Endothelial cell of umbilical vein (primary cell): ENCODE results near the gene ZNF565. TPM values are rescaled to one million over a fixed set of nuclear protein-coding genes. Genes with fewer than 3 reads are reported as not detected.

Experiments used
- BruUV-seq: library from RNA; stranded (reverse); fragments of 400-500 nt; replicated peaks from 2 replicates; lab custom pipeline; 2021; lab: Mats Ljungman, UMichigan
- CTCF ChIA-PET: fragments of 300-600, 350-600 bp; sonication (Branson Sonifier 250); formaldehyde crosslinking; loops from one replicate; lab custom pipeline; 2021; ENCODE audit warnings: antibody characterized with exemption, inconsistent platforms; lab: Charles Lee
- POLR2A ChIA-PET: fragments of 300-600, 350-600 bp; sonication (Branson Sonifier 250); formaldehyde crosslinking; loops from one replicate; lab custom pipeline; 2021; ENCODE audit warnings: antibody characterized with exemption, inconsistent platforms; lab: Charles Lee
- DNase-seq: peaks from one replicate; pipeline ENCODE4 v3.0.0-alpha.2; 2011; ENCODE audit warnings: low read depth, low spot score
- FAIRE-seq: peaks from 2 replicates; lab custom pipeline; 2011; peaks lifted over from hg19 to GRCh38; lab: Jason Lieb, UNC
- H2AFZ ChIP-seq: 2 replicates; pipeline ENCODE4 v1.6.0; 2012; ENCODE audit warnings: low read depth, low read length, control low read depth, inconsistent platforms
- H3K27ac ChIP-seq: 2 replicates; pipeline ENCODE4 v1.5.1; 2011; ENCODE audit warnings: low read depth, mild to moderate bottlenecking, control low read depth, low read length, moderate library complexity; ENCODE audit not compliant: insufficient read depth
- H3K27me3 ChIP-seq, 2 experiments: 2 replicates each; pipeline versions ENCODE4 v1.6.0 to v1.6.1; 2011; ENCODE audit warnings: low read length in 2 of 2, mixed read lengths in 1 of 2; ENCODE audit not compliant: control insufficient read depth in 2 of 2, insufficient read depth in 2 of 2
- H3K36me3 ChIP-seq, 2 experiments: 2 replicates in 1 of 2; 3 replicates in 1 of 2; pipeline ENCODE4 v1.5.1; 2011; ENCODE audit warnings: low read length in 2 of 2, mild to moderate bottlenecking in 1 of 2, moderate library complexity in 1 of 2; ENCODE audit not compliant: control insufficient read depth in 2 of 2, insufficient read depth in 2 of 2; ENCODE audit errors: extremely low read depth in 1 of 2
- H3K4me1 ChIP-seq: 3 replicates; pipeline ENCODE4 v1.5.1; 2011; ENCODE audit warnings: mild to moderate bottlenecking, low read length; ENCODE audit not compliant: control insufficient read depth, insufficient read depth; ENCODE audit errors: extremely low read depth
- H3K4me2 ChIP-seq: 2 replicates; pipeline ENCODE4 v1.6.1; 2011; ENCODE audit warnings: low read length, control low read depth, mixed read lengths; ENCODE audit not compliant: insufficient read depth
- H3K4me3 ChIP-seq, 3 experiments: fragments of 200-600 bp in 1 of 3; sonication (generic), shearing (Covaris generic) in 1 of 3; replicated peaks in 1 of 3; 2 replicates each; pipeline ENCODE4 v1.5.1; 2011 to 2016; ENCODE audit warnings: control low read depth in 3 of 3, low read length in 3 of 3, mild to moderate bottlenecking in 2 of 3, inconsistent platforms in 1 of 3, low read depth in 1 of 3, moderate library complexity in 1 of 3; ENCODE audit not compliant: insufficient read depth in 1 of 3
- H3K79me2 ChIP-seq: 2 replicates; pipeline ENCODE4 v1.6.0; 2012; ENCODE audit warnings: low read length, inconsistent platforms; ENCODE audit not compliant: control insufficient read depth, insufficient read depth
- H3K9ac ChIP-seq: replicated peaks from 2 replicates; pipeline ENCODE3; 2011; ENCODE audit warnings: low read length, control low read depth; ENCODE audit not compliant: insufficient read depth; ENCODE audit errors: extremely low read depth
- H3K9me1 ChIP-seq: replicated peaks from 3 replicates; pipeline ENCODE4 v1.6.0; 2011; ENCODE audit warnings: mild to moderate bottlenecking, low read length; ENCODE audit not compliant: control insufficient read depth, insufficient read depth; ENCODE audit errors: extremely low read depth
- H3K9me3 ChIP-seq: replicated peaks from 2 replicates; pipeline ENCODE4 v1.5.1; 2012; ENCODE audit warnings: low read length, inconsistent platforms; ENCODE audit not compliant: control insufficient read depth, insufficient read depth
- H4K20me1 ChIP-seq: replicated peaks from 2 replicates; pipeline ENCODE3; 2011; ENCODE audit warnings: mild to moderate bottlenecking, low read length; ENCODE audit not compliant: control insufficient read depth, insufficient read depth; ENCODE audit errors: extremely low read depth
- CTCF ChIP-seq, 2 donors: IDR thresholded peaks; 1 replicate in 1 of 2; 2 replicates in 1 of 2; pipeline ENCODE4 v1.5.1; 2011; ENCODE audit warnings: low read length in 2 of 2, mild to moderate bottlenecking in 2 of 2, moderate library complexity in 2 of 2, control low read depth in 1 of 2, inconsistent platforms in 1 of 2, low read depth in 1 of 2; ENCODE audit not compliant: insufficient read depth in 1 of 2; ENCODE audit errors: extremely low read depth in 1 of 2
- EZH2 ChIP-seq: IDR thresholded peaks from 2 replicates; pipeline ENCODE4 v1.6.1; 2012; ENCODE audit warnings: borderline replicate concordance, low read depth, mild to moderate bottlenecking, moderate library complexity, low read length, inconsistent platforms; ENCODE audit not compliant: severe bottlenecking
- FOS ChIP-seq: IDR thresholded peaks from 2 replicates; pipeline ENCODE4 v1.6.1; 2011; ENCODE audit warnings: mild to moderate bottlenecking, low read length, moderate library complexity, borderline replicate concordance; ENCODE audit not compliant: insufficient read depth
- GATA2 ChIP-seq: IDR thresholded peaks from 2 replicates; pipeline ENCODE4 v1.7.0; 2011; ENCODE audit warnings: low read depth, mild to moderate bottlenecking, moderate library complexity, mixed read lengths, low read length; ENCODE audit not compliant: insufficient read length, insufficient read depth
- JUN ChIP-seq: IDR thresholded peaks from 2 replicates; pipeline ENCODE4 v1.6.1; 2011; ENCODE audit warnings: borderline replicate concordance, low read depth; ENCODE audit not compliant: insufficient read length, insufficient read depth
- MAX ChIP-seq: IDR thresholded peaks from 2 replicates; pipeline ENCODE4 v1.6.1; 2011; ENCODE audit not compliant: insufficient read depth, insufficient read length
- MYC ChIP-seq: IDR thresholded peaks from one replicate; pipeline ENCODE4 v1.6.1; 2011; ENCODE audit warnings: mild to moderate bottlenecking, low read depth, low read length
- POLR2AphosphoS5 ChIP-seq: IDR thresholded peaks from 2 replicates; pipeline ENCODE4 v1.6.1; 2012; ENCODE audit warnings: low read depth, mild to moderate bottlenecking, control low read depth, low read length, moderate library complexity; ENCODE audit not compliant: insufficient read depth
- dilution Hi-C: fragments of 300-500 bp; cut with MboI; formaldehyde crosslinking; loops from one replicate; pipeline ENCODE4 v1.15.0; 2019; ENCODE audit warnings: low sequenced_read_pairs; ENCODE audit not compliant: extremely low pct_ligation_motif_present
- intact Hi-C: fragments of 100-400 bp; cut with micrococcal nuclease; formaldehyde crosslinking; loops from one replicate; pipeline ENCODE4 v1.10.0; 2022
- polyA plus RNA-seq, 4 experiments: library from polyadenylated mRNA; depleted of rRNA in 3 of 4; stranded (reverse) in 3 of 4; unstranded in 1 of 4; fragments of >200 nt; gene quantifications; 2 replicates each; pipeline versions ENCODE4 v1.2.1 to v1.2.3, GENCODE V29; 2011 to 2012; ENCODE audit warnings: missing spikeins in 1 of 4
- total RNA-seq: library from RNA; stranded (reverse); gene quantifications from 2 replicates; pipeline ENCODE4 v1.2.3, GENCODE V29; 2021

ZNF565 gene
- total and polyA plus RNA-seq, 2 donors (not counting 3 experiments of a cell fraction or from before 2014, with no cell fraction given), result 1.4 to 3.6 TPM

DNA sequence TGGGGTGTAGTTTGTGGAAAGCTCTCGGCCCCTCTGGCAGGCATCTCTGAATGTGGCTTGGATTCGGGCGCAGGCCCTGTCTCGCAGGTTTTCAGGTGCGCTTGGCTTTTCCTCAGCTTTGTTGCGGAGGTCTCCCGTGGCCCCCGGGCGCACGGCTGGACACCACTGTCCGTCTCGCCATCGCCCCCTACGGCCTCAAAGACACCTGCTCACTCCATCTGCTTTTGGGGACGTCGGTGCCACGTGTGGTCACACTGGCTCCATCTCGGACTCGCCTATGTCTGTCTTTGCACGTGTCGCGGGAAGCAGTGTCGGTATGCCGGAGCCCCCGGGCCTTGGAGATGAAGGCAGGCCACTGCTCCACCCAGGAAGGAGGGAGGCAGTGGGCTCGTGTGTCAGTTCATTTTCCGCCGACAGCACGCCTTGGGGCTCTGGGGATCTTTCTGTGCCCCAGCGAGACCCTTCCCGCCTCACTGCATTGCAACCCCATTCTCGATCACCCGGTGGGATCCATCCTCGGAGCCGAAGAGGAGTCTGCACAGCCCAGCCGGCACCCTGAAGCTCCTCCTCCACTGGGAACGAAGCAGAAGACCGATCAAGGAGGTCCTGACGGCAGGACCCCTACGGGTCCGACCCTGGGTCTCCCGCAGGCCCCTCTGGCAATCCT, 42.5 kb upstream of the ZNF565 start:
- POLR2A ChIA-PET, result no interaction called here
- no peaks in the 10 kb centered on the region for H3K36me3 ChIP-seq
- no peaks in the 10 kb centered on the region for H3K4me1 ChIP-seq
- H3K4me3 ChIP-seq, result peak overlapping the region in 1 of 3 experiments; percentile 46
- H4K20me1 ChIP-seq, result no peaks in the 10 kb centered on the region
- no peaks in the 10 kb centered on the region for H3K9me1 ChIP-seq
- H3K79me2 ChIP-seq, result no peaks in the 10 kb centered on the region
- peak overlapping the region; percentile 31 for H3K4me2 ChIP-seq
- H2AFZ ChIP-seq, result peak overlapping the region; percentile 57
- FAIRE-seq (no peak), DNase-seq (no peak)
- intact Hi-C loops, result no loop called here
- H3K27me3 ChIP-seq, result no peaks in the 10 kb centered on the region
- TF ChIP-seq MAX (no peak), MYC (no peak), CTCF (IDR thresholded peaks at IDR 0.05; ENCODE audit: extremely low read depth in 1 of 2, insufficient read depth in 1 of 2, low read depth in 1 of 2, low read length in 2 of 2) (no peak), POLR2AphosphoS5 (no peak), EZH2 (no peak), JUN (no peak), FOS (no peak), GATA2 (no peak)
- CTCF ChIA-PET, result no interaction called here
- dilution Hi-C loops, result no loop called here
- BruUV-seq, result no TSS peak
- H3K9ac ChIP-seq, result no peak overlapping the region
- H3K27ac ChIP-seq, result no peak overlapping the region
- no peaks in the 10 kb centered on the region for H3K9me3 ChIP-seq
